Measurements from ENCODE around the gene SMTN. TPM values are rescaled to one million over a fixed set of nuclear protein-coding genes. Genes with fewer than 3 reads are reported as not detected.

Gene SMTN
- total and polyA plus RNA-seq, 8 donors: 51.5 to 607 (median 275) TPM

- Histone ChIP-seq H3K36me3 (no peaks in the 10 kb centered on the region), H3K27ac (peak overlapping the region in 2 of 5 donors; percentile 34 to 87), H3K4me3 (no peak overlapping the region), H3K27me3 (no peaks in the 10 kb centered on the region), H3K9me3 (no peaks in the 10 kb centered on the region), H3K4me1 (peaks cover 16 to 30% (median 25%) of the 10 kb centered on the region in 4 donors)
- WGBS, 5 donors: 57 to 78% (median 73%) methylated on average over 3 of the region's 3 CpGs
- no peak for TF ChIP-seq CTCF (IDR thresholded peaks at IDR 0.05)
- intact Hi-C loops (cut with DNase I; ENCODE audit: low total_unique reads): no loop called here
- no peak for DNase-seq
These were observed 72.2 kb downstream of the SMTN start for GRCh38 chr22:31153357-31153756.

Other genes starting within 250 kb of the SMTN start
- 10 to 100 TPM in 4 of 5 donors, 1 to 10 TPM in 1; 8.4 to 64.8 (median 19.6) TPM for gene MORC2, start 112.5 kb upstream of the SMTN start, total RNA-seq
- 10 to 100 TPM in 2 of 3 donors, 1 to 10 TPM in 1; 4.4 to 23.5 (median 14.3) TPM for gene MORC2, start 112.5 kb upstream of the SMTN start, polyA plus RNA-seq
- 100 to 1,000 TPM in 1 of 5 donors, 10 to 100 TPM in 4; 52.1 to 108 (median 86.2) TPM for gene TUG1, start 112.1 kb upstream of the SMTN start, total RNA-seq
- gene TUG1, start 112.1 kb upstream of the SMTN start, polyA plus RNA-seq: 10 to 100 TPM; 11.3 to 34.2 (median 15.9) TPM
- gene SELENOM, start 26.2 kb downstream of the SMTN start, total RNA-seq: 1,000 to 10,000 TPM in 1 of 5 donors, 100 to 1,000 TPM in 3, 10 to 100 TPM in 1; 59.8 to 1,443 (median 573) TPM
- gene SELENOM, start 26.2 kb downstream of the SMTN start, polyA plus RNA-seq: 100 to 1,000 TPM; 243 to 454 (median 300) TPM
- 10 to 100 TPM in 2 of 5 donors, 1 to 10 TPM in 3; 1.8 to 34.4 (median 9.6) TPM for gene INPP5J, start 41.6 kb downstream of the SMTN start, total RNA-seq
- gene INPP5J, start 41.6 kb downstream of the SMTN start, polyA plus RNA-seq: 1 to 10 TPM; 5.5 to 9.5 (median 7.5) TPM
- not detected for gene PLA2G3, start 59.2 kb downstream of the SMTN start, total RNA-seq
- gene PLA2G3, start 59.2 kb downstream of the SMTN start, polyA plus RNA-seq: 1 to 10 TPM in 1 of 3 donors, under 1 TPM in 1, not detected in 1; 0.75 to 2.5 TPM
- 10 to 100 TPM in 4 of 5 donors, 1 to 10 TPM in 1; 3.5 to 35.7 (median 24.4) TPM for gene RNF185, start 78.9 kb downstream of the SMTN start, total RNA-seq
- 10 to 100 TPM; 18.9 to 25.4 (median 19.2) TPM for gene RNF185, start 78.9 kb downstream of the SMTN start, polyA plus RNA-seq
- gene LIMK2, start 131.0 kb downstream of the SMTN start, total RNA-seq: 100 to 1,000 TPM in 3 of 5 donors, 10 to 100 TPM in 2; 96.3 to 541 (median 124) TPM
- gene LIMK2, start 131.0 kb downstream of the SMTN start, polyA plus RNA-seq: 10 to 100 TPM; 19.9 to 26.6 (median 24.0) TPM
- 10 to 100 TPM in 3 of 5 donors, 1 to 10 TPM in 2; 3.5 to 53.0 (median 20.5) TPM for gene PIK3IP1, start 211.2 kb downstream of the SMTN start, total RNA-seq
- 1 to 10 TPM; 6.6 to 8.5 (median 7.6) TPM for gene PIK3IP1, start 211.2 kb downstream of the SMTN start, polyA plus RNA-seq